Neural progenitor cell (in vitro differentiated cells): ENCODE measurements around the gene TRA2A.

ENCODE experiments used
- CTCF ChIP-seq: fragments of 200-600 bp; sonication (generic); IDR thresholded peaks from 2 replicates; pipeline ENCODE4 v1.5.1; 2017; ENCODE audit warnings: antibody characterized with exemption, mild to moderate bottlenecking
- EZH2 ChIP-seq: fragments of 200-600 bp; sonication (generic); IDR thresholded peaks from 2 replicates; pipeline ENCODE4 v1.6.1; 2017; ENCODE audit warnings: antibody characterized with exemption, mild to moderate bottlenecking, moderate library complexity
- EZH2phosphoT487 ChIP-seq: fragments of 200-600 bp; sonication (generic); IDR thresholded peaks from 2 replicates; pipeline ENCODE4 v1.6.1; 2017; ENCODE audit warnings: antibody characterized with exemption

- TF ChIP-seq CTCF (no peak), EZH2 (no peak), EZH2phosphoT487 (no peak)
Observed at GRCh38 chr7:23524473-23524872, 7.3 kb downstream of the TRA2A start.
